HG02571 (cell line): ENCODE measurements around the gene SLC35F4.
"Not testable (repeated sequence)": the region's sequence is repeated elsewhere in the genome, so short reads cannot be mapped to it uniquely, and the experiment has no call there.

Source experiments
- ATAC-seq: cut with Tn5 transposase; IDR thresholded peaks from one replicate; pipeline ENCODE4 v1.9.1; 2021; ENCODE audit warnings: mild to moderate bottlenecking, moderate library complexity; ENCODE audit not compliant: unreplicated experiment

The SLC35F4 gene

DNA sequence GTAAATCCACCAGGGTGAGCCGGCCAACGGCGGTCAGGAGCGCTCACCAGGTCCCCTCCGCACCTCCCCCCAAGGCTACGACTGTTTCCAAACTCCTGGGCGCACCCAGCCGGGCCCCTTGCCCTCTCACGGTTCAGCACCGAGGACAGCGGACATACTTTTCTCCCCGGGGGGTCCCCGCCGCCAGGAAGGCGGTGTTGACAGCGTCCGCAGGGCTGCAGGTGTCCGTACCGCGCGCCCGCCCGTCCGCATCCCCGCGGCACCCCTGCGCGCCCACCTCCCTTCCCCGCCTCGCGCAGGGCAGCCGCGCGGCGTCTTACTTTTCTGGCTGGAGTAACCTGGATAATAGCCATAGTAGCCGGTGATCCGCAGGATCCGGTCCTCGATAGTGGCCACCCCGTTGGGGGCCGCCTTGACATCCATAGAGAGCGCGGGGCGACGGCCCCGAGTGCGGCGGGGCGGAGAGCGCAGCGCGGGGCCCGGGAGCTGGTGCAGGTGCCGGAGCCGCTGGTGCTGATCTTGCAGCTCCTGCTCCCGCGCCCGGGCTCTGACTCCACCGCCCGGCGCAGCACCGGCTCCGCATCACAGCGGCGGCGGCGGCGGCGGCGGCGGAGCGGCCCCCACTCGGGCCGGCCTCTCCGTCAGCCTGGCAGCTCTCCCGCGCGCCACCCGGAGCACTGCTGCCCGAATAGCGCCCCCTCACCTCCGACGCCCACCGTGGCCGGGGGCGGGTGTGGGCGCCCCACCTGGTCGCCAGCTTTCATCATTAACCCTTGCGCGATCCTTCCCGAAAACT, at the start of gene SLC35F4:
TSS of gene SLC35F4 (minus strand) at position 690 of the 796 bp plus-strand sequence.
- no peak for ATAC-seq

DNA sequence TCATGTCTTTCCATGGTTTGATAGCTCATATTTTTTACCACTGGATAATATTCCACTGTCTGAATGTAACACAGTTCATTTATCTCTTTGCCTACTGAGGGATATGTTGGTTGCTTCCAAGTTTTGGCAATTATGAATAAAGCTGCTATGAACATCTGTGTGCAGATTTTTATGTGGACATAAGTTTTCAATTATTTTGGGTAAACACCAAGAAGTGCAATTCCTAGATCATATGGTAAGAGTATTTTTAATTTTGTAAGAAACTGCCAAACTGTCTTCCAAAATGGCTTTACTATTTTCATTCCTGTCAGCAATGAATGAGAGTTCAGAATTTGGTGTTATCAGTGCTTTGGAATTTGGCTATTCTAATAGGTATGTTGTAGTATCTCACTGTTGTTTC, 43.7 kb upstream of the SLC35F4 start:
- ATAC-seq: no peak

DNA sequence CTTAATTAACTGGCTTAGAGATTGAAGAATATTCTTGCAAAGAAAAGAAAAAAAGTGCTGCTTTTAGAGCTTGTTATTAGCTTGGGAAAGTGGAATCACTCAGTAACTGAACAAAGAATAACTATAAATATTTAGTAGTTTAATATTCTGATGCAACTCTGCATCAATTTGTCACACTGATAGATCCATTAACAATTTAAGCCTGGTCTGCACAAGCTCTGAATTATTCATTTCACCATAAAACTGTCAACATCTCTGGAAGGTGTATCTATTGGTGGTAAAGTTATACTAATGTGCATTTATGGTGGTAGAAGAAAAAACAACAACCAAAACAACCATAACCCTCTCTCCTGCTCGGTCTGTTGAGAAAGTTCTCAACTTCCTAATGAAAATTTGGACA, 38.1 kb upstream of the SLC35F4 start:
- no peak for ATAC-seq

DNA sequence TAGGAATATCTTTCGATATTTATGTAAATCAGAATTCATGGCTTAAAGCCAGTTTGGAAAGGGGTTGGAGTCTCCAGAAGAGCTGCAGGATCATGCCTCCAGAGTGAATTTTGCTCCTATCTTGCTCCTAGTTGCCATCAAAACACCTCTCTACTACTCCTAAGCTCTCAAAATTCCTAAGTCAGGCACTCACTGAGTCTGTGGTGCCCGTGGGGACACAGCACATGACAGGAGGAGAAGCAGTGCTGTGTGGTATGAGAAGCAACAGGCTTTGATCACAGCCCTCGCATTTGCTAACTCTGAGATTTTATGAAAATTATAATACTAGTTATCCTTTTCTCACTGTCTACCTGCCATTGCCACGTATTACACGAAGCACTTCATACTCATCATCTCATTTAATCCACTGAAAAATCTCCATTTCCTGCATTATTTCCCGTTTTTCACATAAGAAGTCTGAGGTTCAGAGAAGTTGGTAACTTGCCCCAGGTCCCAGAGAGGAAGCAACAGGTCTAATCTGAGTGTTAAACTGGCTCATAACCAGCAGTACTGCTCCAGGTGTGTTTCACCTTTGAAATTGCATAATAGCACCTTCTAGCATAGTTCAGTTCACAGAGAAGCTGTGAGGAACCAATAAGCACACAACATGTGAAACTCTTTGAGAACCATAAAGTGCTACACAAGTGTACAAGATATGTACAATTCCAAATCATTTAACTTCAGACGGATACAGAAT, 33.1 kb upstream of the SLC35F4 start:
- no peak for ATAC-seq

DNA sequence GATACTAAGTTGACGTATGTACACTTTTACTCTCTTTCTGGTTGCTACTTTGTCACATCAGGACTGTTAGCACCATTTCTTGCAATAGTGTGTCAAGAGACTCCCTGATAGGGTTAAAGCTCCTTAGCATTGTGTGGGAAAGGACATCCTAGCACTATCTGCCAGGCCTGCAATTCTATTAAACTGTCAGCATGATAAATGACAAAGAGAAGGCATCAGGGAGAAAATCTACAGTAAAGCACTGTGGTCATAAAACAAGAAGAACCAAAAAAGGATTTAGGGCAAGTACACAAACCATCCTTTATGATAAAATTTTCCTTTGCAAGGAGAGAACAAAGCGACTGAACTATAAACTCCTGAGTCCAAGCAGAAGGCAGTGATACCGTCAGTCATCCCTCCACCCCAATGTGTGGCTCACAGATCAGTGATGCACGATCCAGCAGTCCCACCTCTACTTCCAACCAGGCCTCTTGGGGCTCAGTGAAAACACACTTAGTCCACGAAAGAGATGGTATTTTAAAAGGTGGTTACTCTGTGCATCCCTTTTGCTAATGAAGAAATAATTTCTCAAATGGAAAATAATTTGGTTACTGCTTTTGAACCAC, 31.4 kb upstream of the SLC35F4 start:
- no peak for ATAC-seq

DNA sequence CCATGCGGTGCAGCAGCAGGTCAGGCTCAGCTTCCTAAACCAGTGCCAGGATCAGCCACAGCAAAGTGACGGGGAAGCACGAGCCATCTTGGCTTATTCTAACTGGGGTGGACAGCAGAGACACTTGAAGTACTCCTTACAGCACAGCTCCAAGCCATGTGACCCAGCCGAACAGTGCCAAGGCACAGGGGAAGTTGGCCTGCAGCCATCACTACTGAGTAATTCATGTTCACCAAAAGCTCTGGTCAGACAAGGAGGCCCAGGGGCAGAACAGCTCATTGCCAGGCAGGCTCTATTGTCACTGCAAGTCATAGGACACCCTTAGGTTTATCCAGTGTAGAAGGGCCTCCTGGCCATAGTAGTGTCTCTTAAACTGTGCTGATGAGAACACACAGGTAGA, 23.4 kb upstream of the SLC35F4 start:
- no peak for ATAC-seq

DNA sequence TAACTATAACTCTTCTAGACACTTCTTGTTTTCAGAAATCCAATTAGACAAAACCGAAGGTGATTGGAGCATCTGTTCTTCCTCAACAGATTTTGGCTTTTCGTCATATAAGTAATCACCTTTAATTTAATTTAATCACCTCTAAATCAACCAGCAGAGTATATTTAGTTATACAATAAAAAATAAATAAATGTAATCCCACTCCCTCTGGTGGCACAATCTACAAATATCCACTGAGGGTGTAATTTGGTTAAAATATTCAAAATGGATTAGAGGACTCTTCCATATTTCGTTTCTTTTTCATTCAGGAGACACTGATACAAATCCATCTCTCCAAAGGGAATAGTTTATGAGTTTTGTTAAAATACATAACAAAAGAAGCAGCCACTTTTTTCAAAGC, 18.3 kb upstream of the SLC35F4 start:
- ATAC-seq: no peak

DNA sequence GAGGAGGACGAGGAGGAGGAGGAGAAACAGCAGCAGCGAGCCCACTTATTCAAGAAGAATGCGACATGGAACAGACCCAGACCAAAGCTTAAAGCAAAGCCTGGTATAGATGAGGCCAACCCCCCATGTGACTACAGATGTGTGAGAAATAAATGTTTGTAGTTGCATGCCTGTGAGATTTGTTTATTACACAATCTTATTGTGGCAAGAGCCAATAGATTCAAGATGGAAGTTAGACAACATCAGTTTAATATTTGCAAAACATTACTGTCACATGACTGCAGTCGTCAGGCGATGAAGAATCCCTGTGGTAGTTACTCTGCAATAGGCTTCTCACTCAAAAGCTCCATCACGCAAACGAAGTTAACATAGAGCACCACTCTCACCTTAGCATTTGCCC, 17.2 kb upstream of the SLC35F4 start:
- ATAC-seq: no peak

DNA sequence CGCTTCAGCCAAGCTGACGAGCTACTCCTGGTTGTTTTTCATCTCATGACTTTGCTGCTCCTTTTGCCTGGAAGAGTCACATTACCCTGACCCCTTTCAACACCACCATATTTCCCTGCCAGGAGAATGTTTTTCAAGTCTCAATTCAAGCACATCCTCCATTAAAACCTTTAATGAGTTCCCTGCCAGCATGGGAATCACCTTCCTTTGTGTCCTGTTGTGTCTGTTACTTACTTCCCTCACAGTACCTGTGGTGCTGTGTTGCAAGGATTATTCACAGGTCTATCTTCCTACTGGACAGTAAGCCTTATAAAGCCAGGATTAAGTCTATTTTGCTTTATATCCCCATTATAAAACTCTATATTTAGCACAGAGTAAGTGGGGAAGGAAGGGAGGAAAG, 13.6 kb upstream of the SLC35F4 start:
- ATAC-seq: no peak

DNA sequence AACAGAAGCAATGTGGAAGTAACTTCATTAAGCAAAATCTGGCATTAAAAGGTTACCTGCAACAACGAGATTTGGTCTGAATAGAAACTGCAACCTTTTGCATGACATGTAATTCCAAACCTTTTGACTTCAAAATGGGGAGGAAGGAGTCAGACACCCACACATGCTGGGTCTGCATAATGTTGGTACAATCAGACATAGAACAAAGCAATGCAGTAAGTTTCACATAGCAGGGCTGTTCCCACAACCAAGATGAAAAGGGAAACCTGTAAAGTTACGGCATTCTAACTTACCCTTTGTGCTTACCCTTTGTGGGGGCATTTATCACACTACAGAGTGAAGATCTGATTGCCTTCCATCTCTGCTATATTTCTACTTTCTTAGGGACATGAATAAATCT, 10.1 kb upstream of the SLC35F4 start:
- ATAC-seq: no peak

DNA sequence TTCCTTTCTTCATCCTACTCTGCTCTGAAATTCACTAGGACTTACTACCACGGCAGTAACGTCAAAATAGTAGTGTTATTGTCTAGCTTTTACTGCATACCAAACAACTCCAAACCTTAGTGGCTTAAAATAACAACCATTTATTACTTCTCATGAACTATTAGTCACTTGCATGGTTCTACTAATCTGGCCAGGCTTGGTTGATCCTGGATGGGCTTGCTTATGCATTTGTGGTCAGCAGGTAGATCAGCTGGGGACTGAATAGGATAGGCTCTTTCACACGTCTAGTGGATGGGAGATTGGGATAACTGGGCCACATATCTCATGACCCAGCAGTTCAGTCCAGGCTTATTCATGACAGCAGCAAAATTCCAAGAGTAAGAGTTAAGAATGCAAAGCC, 9.4 kb upstream of the SLC35F4 start:
- ATAC-seq: no peak

DNA sequence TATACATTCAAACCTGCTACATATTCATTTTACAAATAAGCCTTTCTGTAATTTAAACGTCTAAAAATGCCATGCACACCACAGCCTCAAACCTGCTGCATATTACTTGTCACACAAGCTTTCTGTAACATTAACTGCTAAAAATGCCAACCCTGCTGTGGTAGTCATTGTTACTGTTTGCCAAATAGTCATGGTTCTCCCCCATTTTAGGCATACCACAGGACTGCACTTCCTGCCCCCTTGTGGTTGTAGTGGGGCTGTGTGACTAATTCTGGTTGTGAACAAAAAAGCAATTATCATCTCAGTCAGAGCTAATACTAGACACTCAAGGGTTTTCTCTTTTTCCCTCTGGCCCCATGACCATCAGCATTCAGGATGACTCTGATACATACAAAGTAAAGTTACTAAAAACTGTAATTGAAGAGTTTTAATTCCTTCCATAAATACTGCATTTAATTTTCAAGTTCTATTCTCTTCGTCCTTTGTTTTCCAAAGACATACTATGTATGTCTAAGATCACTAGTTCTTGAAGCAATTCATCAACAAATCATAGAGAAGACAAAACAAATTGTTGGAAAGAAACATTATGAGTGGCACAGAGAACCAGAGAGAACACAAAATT, 5.7 kb upstream of the SLC35F4 start:
- no peak for ATAC-seq

DNA sequence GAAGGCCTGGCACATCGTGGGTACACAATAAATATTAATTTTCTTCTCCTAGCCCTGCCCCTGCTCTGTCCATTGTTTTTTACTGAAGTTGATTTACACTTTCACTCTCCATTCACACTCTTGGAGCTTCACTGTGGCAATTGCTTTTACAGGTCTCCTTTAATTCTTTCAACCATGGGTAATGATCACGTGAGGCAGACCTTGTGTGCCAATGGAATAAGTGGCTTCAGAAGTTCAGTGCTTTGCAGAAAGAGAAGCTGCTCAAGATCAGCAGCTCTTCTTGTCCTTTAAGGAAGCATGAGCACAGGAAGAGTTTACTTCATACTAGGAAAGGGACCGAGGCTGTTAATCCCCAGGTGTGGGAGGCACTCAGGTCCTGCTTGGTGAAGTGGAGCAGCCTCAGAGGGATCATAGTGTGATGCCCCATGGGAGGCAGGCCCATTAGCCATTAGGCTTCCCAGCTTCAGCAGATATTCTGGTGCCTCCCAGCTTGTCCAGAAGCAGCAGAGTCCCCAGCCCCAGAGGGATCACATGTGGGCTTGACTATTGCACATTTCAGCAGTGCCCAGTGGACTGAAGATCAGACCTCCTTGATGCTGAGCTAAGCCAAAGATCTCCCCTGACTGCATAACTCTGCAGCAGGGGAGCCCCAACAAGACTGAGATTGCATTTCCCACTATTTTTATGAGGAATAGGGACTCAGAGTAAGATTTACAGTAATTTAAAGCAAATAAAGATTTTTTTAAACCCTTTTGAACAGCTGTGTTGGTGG, 5.0 kb upstream of the SLC35F4 start:
- ATAC-seq: no peak

DNA sequence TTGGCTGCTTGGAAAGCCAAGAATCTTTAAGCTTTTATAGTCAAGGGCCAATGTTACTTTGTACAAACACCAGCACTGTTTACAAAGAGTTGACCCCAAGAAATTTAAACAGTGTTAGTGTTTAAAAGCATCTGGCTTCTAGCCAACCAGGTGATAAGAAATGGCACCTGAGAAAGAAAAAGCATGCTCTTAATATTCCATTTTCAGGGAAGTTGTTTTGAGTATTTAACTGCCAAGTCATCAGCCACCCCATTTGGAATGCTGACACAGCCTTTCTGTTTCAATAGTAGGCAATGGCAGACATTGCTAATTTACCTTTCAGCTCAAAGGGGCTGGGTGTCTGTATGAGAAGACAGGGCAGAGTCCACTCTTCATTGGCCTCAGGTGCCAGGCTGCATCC, 3.7 kb upstream of the SLC35F4 start:
- no peak for ATAC-seq

DNA sequence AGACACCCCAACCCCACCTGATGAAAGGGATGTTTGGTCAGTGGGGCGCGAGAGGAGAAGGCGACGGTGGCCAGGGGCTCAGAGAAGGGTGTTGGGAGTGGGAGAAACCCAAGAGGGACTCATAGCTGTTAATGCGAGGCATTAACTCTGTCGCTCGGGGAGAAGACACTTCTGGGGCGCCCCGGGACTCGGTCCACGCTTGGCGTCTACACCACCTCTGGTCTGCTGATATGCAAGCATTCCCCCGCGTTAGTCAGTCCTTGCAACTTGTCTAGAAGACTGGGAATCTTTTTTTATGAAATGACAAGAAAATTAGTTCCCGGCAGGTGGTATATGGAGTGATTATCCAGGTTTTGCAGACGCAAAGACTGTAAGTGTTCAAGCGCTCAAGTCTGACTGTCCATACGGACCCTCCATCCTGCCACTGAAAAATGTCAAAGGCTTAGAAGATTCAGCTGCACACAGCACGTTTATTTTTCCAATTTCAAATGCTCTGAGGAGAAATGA, 360 bp upstream of the SLC35F4 start:
- ATAC-seq: no peak

DNA sequence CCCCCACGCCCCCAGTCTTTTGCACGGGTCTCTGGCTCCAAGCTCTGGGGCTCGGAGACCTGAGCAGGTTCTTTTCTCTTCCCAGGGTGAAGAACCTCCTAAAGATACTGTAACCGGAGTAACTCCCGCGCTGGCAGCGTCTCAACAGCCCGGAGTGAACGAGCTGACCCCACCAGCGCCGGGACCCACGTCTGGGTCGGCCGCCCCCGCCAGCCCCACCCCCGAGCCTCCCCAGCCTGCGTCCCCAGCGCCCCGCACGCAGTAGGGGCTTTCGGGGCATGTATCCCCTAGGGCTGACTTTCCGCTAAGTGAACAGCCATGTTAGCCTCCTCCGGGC, 858 bp downstream of the SLC35F4 start:
- no peak for ATAC-seq

DNA sequence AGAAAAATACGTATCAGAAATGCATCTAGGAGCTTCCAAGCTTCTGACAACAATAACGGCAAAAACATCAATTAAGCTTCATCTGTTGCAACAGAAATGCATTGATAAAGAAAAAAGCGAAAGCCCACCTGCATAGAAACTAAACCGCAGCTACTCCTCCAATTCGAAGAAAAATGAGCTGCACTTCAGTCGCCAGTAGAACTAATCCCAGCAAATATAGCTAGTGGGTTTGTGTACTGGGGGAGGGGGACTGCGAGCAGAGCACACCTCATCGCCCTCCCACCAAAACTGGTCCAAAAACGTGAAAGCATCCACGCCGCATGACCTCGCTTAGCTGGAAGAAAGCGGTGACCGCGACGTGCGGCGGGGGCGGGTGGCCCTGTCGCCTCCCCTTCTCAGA, 1.2 kb downstream of the SLC35F4 start:
- no peak for ATAC-seq

DNA sequence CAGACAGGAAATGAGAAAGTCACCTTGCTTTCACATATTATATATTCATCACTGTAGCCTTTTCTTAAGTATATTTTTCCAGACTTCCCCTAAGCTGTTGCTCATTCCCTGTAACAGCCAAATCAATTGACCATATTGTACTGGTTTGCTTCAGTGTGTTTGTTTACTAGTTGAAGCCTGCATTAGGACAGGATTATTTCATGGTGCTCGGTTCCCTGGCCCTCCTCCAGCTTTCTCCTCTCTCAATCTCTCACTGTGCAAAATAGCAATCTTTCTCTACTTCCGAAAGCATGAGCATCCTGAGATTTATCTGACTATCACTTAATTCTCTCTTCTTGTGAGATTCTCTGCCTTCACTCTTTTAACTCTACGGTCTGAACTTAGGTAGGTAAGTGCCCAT, 2.4 kb downstream of the SLC35F4 start:
- no peak for ATAC-seq

DNA sequence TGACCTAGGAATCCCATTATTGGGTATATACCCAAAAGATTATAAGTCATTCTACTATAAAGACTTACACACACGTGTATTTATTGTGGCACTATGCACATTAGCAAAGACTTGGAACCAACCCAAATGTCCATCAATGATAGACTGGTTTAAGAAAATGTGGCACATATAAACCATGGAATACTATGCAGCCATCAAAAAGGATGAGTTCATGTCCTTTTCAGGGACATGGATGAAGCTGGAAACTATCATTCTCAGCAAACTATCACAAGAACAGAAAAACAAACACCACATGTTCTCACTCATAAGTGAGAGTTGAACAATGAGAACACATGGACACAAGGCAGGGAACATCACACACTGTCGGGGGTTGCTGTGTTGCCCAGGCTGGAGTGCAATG, 10.2 kb downstream of the SLC35F4 start:
- ATAC-seq: not testable (repeated sequence)

DNA sequence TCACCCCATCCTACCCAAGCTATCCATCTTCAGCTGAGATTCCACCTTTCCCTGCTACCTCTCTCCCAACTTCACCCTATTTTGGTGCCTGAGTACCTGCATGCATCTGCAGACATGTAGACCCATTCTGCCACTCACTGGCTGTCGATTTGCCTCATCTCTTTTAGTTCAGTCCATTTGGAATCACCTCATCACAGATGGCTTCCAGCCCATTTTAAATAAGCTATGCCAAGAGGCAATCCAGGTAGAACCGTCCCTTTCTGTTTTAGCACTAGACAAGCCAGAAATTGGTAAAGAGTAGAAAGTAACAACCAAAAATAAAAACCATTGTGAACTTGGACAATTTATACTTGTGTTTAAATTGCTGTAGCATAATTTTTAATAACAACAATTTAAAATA, 11.3 kb downstream of the SLC35F4 start:
- ATAC-seq: no peak

DNA sequence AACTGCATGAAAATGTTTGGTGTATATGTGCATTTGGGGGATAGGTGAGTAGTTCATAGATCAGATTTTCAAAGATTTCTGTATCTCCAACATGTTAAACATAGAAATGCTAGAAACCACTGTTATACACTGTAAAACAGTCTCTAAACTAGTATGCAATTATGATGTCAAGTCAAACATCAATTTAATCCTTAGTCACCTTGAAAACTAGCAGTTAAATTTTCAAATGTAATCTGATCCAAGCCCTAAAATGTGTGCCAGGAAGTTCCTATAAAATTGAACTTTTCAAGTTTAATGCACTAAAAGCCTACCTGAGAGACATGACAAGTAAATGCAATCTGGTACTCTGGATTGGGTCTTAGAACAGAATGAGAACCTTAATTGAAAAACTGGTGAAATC, 14.5 kb downstream of the SLC35F4 start:
- no peak for ATAC-seq
